Activated CD4-positive, CD25-positive, alpha-beta regulatory T cell (primary cell): ENCODE results near the gene JARID2.

Experiments
- DNase-seq, 4 experiments: peaks; one replicate each; lab custom pipeline; 2025; lab: John Stamatoyannopoulos, UW

The JARID2 gene

DNA sequence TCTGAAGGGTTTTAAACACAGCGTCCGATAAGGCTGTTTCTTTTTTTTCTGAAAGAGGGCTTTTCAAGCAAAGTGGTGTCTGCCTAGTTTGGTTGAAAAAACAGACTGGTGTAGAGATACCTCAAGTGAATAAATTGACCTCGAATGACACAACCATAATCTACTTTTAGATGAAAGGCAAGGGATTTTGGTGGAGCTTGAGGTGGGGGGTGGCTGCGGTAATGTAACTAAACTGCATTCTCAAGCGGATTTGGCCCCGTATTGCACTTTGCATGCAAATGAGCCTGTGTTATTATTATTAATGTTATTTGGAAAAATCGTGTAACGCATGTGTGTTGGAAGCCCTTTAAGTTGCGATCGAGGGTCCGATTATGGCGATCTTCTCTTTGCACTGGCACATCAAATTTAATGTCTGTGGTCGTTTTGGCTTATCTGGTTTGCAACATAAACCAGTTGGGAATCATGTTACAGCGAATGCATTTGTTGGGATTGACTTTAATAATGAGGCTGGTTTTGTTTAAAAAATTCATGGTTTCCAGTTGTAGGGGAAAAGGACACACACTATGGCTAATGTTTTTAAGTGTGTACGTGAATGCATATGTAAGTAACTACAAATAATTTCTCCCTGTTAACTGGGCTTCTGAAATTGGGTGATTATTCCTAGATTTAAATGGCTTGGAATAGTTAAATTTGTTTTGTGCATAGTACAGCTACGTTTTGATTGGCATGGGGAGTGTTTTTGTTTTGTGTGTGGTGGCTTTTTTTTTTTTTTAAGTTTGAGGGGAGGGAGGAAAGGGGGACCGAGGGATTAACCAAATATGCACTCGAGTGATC is 1.0 kb downstream of the JARID2 start:
- DNase-seq = no peak

DNA sequence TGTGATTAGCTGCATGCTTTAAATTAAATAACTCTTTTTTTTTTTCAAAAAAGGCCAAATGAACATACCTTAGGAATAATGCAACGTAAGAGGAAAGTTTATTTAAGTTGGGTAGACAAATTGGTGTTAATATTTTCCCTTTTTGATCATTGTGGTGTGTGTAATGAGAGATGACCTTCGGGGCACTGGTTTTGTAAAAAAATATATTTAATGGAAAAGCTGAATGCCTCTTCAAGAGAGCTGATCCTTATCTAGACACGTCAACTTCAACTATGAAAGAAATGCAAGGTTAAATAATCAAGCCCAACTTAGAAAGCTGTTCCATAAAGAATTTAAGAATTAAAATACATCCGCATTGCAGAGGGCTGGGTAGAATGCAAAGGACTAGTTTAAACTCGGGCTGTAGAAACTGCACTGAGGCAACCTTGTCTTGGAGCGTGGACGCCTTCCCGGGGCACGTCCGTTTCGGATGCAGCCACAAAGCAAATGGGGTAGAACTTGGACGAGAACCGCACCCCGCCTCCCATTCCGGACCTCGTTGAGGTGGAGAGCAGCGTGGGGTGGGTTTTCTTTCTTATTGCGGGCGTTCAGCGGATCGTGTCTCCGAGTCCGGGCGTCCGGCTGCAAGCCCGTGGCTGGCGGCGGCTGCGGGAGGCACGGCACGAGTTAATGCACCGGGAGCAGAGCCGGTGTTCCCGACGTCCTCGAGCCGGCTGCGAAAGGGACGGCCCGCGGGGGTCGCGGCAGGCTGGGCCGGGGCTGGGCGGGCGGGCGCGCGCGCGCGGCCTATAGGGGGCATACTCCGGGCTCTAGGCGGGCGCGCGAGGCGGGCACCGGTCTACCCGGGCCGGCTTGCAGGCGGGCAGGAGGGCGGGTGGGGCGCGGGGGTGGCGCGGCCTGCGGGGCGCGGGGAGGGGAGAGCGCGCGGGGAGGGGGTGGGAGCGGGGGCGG is 1.9 kb downstream of the JARID2 start:
- DNase-seq = peak; percentile 35 to 69 (median 52)

DNA sequence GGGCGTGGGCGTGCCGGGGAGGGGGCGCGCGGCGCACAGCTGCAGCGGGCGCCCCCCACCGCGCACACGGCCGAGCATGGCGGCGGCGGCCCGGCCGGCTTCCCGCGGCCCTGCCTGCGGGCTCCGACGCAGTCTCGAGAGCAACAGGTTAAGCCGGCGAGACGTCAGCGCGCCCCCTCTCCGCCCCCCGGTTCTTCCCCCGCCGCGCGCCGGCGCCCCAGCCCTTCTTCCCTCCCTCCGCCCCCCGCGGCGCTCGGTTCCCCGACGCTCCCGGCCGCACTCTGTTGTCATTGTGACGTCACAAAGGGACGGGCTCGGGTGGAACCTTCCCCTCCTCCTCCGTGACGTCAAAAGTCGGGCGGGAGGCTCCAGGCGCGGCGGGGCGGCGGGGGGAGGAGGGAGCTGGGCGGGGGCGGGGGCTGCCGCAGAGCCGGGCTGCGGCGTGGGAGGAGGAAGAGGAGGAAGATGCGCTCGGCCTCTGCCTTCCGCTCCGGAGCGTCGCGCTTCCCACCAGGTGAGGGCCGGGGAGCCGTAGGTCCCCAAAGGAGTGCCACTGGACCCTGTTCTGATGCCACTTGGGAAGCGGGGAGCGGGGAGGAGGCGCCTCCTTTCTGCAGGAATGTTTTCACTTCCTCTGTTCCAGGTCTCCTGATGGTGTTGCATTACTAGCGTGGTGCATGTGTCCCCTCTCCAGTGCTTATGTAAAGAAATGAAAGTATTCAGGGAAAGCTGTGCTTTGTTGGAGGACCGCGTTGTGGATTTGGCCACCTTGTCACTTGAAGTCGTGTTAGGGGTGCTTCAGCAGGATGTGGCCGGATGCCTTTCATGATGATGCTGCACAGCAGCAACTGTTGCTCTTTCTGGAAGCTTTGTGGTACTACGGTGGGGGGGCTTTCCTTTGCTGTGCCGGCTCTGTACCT is 2.8 kb downstream of the JARID2 start:
- peak; percentile 86 to 94 (median 91) for DNase-seq

DNA sequence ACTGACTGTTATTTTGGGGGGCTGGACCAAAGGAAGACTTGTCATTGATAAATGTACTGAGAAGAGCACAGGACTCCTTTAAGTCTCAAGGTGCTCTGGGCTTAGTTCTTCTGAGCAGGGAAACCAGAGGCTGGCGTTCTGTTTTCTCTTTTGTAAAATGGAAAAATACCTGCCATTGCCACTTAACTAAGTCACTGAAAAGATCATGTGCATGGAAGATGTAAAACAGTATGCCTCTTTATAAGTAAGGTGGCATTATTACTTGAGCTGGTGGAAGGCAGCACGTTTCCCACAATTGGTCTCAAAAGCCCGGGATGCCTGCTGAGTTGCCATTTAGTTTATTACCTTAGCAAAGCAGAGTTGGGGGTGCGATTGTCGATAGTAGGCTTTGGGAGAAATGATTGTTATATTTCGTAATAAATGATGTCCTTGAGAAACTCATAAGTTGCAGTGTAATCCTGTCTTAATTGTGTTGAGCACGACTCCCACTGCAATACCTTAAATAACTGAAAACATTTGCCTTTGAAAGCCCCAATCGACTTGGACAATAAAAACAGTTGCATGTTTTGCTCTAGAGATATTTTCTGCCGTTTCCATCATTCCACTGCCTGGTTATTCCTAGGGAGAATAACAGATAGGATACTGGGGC is 3.6 kb downstream of the JARID2 start:
- DNase-seq = no peak

DNA sequence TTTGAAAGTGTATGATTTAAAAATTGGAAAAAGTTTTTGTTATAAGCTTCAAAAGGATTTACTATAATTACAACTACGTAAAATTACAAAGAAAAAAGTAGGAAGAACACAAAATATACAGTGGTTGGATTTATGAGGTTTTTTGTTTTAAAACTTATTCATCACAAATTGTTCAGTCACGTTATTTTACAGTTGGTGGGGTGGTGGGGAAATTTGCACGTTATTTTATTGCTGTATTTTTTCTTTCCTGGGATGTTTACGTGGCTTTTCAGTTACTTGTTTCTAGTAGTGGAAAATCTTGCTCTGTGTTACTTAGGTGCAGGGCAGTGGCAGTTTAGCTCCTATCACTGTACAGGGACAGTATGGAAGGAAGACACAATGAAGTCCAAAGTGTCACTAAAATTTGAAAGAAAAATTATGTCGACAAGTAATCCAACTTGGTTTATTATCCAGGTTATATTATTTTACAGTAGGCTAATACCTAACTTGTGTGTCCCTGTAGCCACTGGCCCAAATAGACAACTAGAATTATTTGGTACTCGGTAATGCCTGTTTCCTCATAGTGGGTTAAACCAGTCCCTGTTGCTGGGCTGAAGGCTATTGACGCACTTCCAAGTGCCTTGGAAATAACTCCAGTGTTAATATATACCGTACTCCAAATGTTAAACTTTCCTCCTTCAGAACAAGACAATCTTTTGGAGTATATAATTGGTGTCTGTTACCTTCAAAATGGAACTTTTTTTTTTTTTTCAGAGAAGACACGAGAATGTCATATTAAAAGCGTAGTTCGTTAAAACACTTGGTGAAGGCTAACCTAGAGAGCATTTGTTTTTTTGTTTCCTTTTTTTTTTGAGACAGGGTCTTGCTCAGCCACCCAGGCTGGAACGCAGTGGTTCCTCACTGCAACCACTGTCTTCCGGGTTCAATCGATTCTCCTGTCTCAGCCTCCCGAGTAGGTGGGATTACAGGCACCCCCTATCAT is 4.6 kb downstream of the JARID2 start:
- DNase-seq = no peak

DNA sequence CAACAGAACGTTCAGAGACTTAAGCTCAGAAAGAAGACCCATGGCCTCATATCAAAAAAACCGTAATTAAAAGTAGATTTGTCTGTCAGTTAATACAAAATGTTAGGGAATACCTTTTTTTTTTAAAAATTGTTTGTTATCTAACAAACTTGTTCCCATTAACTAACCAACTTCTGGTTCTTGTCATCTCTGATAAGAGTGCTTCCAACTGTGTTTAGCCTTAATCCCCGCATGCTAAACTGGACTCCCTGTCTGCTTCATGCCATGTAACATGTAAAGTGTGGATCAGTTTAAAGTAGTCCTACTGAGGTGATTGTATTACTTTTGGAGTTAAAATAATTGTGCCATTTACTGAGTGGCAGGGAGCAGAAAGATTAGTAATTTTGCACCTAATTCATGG is 6.3 kb downstream of the JARID2 start:
- DNase-seq = no peak

DNA sequence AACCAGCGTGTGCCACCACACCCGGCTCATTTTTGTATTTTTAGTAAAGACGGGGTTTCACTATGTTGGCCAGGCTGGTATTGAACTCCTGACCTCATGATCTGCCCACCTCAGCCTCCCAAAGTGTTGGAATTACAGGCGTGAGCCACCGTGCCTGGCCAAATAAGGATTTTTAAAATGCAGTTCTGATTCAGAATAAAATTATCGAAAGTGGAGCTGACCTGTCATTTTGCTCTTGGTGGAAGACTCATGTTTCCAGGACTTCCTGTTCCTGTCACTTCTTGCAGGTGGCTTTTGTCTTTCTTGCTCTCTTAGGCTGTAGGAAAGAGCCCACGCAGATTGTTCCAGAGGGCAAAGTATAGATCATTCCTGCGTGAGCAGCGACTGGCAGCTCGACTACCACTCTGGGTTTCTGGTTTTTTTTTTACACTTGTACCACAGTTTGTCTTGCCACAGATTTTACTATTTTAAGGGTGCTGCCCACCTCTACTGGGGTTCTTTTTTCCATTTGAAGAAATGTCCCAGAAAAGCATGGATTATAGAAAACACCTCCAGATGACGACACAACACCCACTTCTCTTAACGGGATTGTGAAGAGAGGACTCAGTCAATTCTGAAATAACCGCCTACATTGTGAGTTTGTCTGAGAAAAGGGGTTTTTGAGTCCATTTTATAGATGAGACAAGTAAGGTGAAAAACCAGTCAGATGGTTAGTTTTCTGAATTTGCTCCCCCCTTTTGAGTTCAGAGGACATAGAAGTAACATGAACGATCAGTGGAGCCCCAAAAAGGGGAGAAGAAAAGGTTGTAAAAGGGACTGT is 7.5 kb downstream of the JARID2 start:
- no peak for DNase-seq

DNA sequence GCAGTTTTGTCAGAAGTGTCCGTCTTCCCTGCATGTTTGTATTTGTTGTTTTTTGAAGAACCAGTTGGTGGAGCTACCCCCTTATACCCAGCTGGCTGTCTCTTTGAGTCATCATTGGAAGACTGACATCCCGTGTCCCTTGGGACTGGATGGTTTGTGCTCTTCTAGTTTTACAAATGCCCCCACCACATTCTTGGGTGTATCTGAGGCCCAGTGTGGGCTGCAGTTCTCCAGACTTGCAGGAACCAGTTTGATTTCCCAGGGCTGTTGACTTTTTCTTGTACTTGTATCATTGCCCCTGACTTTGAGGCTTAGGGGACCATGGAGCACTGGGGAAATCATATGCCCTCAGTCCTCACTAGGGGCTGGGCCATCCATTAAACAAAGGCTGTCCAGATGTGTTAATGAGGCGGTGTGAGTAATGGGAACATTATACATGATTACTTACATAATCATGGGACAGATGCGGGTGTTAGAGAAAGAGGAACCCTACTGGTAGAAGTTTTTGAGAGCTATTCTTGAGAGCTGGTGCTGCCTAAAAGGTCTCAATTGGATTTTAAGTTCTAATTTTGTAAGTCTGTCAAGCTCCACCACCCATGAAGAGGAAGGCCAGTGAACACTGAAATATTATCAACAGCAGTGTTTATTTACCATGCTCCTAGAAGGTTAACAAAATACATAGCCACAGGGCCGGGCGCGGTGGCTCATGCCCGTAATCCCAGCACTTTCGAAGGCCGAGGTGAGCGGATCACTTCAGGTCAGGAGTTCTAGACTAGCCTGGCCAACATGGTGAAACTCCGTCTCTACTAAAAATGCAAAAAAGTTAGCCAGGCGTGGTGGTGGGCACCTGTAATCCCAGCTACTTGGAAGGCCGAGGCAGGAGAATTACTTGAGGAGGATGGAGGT is 8.5 kb downstream of the JARID2 start:
- DNase-seq = no peak

DNA sequence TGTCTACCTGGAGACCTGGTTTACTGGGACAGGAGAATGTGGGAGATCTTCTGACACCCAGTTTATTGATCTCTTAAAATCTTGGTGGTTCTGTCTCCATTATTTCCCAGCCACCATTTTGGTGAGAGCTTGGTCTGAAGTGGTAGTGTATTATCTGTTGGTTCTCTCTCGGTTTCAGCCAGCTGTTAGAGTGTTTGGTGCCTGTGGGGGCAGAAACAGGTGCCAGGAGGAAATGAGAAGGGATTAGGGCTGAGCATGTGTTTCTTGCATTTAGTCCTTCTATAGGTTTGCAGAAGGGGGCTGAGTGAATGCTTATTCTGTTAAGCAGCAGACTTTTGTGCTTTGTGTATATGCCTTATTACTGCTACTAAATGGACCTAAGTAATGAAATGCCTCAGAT is 9.6 kb downstream of the JARID2 start:
- no peak for DNase-seq

DNA sequence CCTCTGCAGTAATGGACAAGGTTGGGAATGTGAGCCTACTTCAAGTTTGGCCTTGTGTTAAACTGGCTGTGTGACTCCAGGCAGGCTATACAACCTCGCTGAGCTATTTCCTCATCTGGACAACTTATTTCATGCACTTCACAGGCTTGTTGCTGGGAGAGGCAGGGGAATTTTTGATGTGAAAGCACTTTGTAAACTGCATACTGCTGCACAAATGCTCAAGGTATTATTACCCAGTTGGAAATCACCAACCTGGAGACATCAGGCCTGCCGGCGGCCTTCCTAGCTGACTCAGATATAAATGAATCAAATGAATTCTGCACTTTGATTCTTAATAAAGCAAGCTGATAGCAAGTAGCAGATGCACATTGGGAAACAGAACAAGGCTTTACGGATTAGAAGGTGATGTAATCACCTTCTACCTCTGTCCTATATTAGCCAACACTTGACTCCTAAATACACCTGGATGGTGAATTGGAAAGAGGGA is 10.1 kb downstream of the JARID2 start:
- no peak for DNase-seq

DNA sequence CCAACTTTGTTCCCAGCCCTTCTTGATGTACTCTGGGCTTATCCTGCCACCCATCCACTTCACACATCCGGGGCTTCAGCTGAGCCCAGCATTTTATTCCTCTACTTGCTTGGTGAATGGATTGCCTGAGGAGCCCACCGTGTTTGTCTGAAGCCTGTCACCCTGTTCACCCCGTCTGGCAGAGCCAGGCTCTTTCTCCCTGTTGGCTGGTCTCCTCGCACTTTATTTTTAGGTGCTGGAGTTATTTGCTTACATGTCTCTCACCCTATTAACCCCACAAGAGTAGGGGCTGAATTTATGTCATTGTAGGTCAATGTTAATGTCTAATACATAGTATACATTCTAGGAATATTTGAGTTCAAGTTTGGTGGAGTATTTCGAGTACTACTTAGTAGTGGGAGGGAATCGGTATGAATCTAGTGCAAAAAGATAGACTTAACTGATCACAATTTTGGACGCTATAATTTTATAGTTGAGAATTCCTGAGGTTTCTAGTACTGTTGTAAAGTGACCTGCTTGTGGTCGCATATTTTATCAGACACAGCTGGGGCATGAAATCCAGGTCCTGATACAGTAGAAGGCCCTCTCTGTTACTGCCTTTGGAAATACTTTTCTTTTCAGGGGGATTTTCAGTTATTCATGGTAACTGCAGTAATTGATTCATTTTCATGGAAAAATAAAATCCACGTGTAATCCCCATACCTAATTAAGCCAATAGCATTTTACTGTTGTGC is 10.8 kb downstream of the JARID2 start:
- DNase-seq = no peak

DNA sequence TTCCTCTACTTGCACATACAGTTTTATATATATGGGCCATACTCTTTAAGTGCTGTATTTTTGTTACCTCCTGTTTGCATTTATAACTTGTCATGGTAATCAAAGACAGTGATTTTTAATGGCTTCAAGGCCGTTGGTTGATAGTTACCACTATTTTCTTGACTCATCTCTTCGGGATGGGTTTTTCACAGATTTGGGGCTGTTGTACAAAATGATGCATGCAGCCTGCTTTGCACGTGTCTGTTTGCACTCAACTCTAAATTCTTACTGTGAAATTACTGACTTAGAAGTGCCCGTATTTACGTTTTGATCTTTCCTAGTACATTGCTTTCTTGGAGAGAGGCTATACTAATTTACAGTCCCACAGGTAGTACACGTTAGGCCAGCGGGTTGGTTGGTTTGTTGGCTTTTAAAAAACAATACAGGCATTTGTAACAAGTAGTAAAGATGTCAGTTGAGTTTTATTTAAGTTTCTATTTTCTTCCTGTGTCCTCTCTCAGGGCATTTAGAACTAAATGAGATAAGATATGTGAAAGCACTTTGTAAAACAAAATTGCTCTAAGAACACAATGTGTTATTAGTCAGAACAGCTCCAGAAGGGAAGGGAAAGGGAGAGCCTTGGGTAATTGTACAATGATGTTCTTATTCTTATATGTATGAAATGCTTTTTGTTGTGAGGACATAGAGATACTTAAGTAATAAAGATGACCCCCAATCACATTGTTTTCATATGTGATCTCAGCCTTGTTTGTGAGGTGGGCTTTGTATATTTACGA is 11.7 kb downstream of the JARID2 start:
- no peak for DNase-seq

DNA sequence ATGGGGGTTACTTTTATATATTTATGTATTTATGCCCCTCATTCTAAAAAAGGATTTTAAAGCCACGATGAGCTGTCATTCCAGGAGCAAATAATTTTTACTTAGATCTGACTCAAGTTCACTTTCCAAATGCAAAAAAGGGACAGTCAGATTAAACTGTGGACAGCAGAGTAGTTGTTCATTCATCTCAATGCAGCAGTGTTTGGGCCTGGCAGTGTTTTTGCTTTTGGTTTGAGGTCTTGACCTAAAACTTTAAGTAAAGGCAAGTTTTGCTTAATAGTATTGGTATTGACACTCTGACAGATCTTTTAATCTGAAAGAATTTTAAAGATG is 13.9 kb downstream of the JARID2 start:
- DNase-seq = no peak

DNA sequence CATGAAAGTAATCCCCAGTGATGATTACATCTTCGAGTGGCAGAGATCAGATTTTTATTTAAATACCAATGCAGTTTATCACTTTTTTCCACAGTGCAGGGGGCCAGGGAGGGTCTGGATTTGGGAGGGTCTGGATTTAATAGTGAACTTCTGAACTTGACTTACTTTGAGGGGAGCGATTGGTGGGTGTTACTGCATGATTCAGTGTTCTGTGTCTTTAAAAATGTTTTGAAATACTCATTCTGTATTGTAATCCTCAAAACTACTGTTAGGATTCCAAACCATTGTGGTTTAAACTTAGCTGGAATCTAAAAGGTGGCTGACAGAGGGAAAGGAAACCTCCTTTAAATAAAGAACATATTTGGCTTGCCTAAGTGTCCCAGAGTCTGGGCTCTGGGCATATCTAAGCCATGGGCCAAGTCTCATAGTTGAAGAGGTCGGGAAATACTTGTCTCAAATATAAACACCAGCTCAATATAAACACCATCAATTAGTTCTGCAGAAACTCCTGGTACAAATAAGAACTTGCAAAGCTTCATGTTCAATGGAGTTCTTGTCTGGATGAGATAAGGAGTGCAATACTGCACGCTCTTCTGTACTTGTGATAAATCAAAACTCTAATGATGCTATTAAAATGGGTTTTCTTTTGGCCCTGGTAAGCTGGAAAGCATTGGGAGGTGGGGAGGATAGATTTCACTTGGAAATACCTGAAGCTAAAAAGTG is 14.4 kb downstream of the JARID2 start:
- DNase-seq = no peak

DNA sequence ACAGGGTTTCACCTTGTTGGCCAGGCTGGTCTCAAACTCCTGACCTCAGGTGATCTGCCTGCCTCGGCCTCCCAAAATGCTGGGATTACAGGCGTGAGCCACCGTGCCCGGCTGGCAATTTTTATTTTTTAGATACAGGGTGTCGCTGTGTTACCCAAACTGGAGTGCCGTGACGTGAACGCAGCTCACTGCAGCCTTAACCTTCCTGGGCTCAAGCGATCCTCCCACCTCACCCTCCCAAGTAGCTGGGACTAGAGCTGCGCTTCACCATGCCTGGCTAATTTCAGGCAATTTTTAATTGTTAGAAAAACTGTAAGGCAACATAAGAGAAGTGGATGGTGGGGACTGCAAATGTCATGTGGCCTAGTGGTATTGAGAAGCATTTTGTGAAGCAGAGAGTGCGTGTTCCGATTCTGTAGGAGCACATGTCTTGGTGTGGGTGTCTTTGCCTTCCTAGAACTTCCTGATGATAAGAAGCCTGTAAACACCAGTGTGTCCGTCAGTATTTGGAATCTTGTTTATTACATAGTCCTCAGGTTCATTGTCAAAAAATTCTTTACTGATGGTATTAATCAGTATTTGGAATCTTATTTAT is 18.0 kb downstream of the JARID2 start:
- no peak for DNase-seq

DNA sequence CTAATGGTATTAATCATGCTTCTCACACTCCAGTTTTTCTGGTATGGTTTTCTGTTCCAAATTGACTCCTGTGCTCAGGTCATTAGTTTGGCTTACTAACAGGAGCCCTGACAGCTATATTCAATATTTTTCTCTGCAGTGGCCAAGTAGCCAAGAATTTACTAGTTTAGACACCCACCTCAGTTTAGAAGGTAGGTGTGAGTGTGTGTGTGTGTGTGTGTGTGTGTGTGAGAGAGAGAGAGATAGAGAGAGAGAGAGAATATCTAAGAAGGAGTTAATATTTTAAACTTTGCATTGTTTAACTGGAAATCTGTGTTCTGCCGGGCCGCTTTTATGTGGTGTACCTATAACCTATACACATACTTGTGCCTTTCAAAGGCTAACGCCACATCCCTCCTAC is 18.5 kb downstream of the JARID2 start:
- no peak for DNase-seq
